GM19043 (cell line): ENCODE measurements around the gene GSG1L.

ENCODE experiments used
- ATAC-seq: cut with Tn5 transposase; IDR thresholded peaks from one replicate; pipeline ENCODE4 v1.9.1; 2021; ENCODE audit warnings: low read depth; ENCODE audit not compliant: unreplicated experiment

The GSG1L gene

DNA sequence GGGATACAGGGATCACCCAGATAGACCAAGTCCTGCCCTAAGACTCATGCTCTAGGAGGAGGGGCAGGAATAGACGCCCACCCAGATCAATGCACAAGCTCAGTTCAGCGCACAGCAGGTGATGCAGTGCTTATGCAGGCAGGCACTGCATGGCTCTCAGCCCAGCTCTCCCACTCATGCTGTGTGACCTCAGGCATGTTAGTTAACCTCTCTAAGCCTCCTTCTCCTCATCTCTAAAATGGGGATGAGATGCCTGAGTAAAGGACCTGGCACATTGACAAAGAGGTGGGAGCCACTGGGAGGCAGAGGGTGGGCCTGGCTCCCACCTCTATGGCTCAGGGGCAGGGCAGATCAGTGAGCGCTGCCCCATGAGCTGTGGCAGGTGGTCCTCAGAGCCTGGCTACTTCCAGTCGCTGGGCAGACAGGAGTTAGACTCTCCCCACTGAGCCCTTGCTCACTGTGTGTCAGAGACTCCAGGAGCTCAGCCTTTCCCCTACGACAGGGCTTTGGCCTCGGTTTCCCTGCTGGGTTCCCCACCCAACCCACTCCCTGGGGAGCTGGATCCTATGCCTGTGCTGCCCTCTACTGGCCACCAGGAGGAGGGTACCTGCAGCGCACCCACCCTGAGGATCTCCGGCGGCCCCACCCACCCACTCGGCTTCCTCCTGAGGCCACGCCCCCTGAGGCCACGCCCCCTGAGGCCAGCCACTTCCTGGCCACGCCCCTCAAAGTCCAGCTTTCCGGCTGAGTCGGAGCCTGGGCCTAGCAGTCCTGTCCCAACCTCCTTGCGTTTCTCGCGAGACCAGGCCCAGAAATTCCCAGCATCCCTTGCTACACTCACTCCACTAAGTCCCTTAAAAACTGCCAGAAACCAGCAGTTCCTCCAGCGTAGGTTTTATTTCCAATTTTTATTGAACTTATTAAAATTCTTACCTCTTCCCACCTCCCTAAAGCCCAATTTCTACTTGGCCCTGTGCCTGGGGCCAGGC is 196.1 kb downstream of the GSG1L start:
- ATAC-seq = no peak

DNA sequence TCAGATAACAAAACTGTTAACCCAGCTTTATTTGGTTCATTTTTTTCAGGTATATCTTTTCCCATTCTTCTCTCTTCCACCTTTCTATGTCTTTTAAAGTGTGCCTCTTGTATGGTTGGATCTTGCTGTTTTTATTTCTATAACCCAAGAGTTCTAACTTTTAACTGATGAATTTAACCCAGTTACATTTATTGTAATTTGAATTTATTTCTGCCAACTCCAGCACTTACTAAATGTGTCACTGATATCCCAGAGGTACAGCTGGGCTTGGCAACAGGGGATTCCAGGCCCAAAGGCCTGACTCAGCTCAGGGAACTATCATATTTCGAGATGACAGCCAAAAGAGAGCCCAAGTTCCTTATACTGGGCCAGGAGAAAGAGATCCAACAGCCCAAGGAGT is 200.1 kb downstream of the GSG1L start:
- no peak for ATAC-seq

DNA sequence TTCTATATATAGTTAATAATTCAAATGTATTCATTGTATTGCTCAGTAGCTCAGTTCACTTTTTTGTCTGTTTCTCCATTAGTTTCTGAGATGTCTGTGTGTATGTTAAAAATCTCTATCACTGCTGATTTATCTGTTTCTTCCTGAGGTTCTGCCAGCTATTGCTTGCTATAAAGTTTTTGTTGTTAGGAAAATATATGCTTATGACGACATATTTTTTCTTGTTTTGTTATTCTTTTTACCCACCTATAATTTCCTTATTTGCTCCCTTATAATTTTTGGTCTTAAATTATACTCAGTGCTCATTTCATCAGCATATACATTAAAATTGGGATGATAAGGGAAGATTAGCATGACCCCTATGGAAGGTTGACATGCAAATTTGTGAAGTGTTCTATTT is 200.6 kb downstream of the GSG1L start:
- no peak for ATAC-seq

DNA sequence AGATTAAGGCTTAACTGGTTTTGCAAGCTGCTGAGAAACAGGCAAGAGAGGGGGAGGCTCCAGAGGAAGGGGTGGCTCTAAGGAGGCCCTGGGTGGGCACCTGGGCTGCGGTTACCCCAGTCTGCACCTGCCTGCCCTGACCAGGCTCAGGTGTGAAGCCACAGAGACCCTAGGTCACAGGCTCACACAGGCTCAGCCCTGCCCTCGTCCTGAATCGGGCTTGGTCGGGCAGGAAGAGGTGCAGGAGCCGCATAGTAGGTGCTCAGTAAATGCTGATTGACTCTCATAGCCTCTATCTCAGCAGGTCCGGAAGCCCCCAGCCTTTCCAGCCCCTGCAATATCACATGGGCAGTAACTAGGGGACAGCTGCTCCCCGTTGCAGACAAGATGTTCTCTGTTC is 203.4 kb downstream of the GSG1L start:
- ATAC-seq = no peak

DNA sequence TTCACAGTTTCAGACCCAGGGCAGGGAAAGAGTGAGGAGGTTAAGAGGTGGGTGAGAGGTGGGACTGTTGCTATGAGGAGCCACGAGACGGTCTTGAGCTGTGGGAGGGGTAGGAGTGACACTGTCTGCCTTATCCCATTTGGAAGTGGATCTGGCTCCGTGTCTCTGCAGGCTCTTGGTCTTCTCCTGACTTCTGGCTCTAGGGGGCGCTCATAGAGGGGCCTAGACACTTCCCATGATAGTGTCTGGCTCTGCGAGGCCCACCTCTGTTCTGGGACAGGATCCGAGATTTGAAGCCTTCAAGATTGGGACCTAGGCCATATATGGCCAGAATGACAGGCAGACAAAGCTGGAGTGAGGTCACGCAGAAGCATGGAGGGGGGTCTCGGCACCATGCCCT is 204.5 kb downstream of the GSG1L start:
- ATAC-seq = no peak

DNA sequence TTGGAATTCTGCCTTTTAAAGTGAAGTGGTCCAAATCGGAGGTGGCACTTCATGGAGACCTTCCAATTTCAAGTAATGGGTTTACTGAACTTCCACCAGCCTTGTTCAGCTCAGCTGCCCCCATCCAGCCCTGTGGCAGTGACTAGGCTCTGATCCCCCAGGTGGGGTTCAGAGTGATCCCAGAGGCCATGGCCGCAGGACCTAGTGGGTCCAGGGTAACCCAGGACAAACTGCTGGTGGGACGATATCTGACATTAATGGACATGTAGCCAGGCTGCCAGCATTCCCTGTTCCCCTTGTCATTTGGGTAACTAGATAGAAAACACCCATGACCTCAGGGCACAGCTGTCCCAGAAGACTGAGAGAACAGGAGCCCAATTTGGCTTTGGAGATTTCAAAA is 209.9 kb downstream of the GSG1L start:
- no peak for ATAC-seq

DNA sequence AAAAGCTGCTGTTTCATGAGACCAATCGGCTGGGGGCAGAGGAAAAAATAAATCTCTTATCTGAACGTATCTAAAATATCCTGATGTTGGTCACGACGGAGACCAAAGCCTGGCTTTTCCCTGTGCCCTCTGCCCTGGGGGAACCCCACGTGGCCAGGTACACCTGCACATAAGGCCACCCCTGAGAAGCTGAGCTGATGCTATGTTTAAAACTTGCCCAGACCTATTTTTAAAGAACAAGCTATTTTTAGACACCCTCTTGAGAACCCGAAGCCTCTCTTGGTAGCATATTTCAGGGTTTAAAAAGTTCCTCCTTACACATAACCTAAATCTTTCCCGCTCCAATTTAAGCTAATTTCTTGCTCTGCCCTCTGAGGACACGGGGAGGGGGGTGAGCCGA is 210.4 kb downstream of the GSG1L start:
- ATAC-seq = no peak

DNA sequence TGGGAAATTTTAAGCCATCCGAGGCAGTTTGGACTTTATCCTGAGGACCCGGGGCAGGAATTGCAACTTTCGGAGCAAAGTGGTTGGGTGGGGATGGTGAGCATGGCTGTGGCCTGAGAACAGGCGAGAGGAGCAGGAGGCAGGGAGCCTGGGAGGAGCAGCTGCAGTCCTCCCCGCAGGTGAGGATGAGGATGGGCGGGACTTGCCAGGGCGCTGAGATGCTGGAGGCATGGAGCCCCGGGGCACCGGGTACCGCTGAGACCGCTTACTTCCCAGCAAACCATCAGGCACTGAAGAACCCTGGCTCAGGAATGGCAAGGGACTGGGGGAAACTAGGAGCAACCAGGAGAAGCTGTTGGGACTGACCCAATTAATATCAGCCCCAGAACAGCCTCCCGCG is 210.8 kb downstream of the GSG1L start:
- no peak for ATAC-seq

DNA sequence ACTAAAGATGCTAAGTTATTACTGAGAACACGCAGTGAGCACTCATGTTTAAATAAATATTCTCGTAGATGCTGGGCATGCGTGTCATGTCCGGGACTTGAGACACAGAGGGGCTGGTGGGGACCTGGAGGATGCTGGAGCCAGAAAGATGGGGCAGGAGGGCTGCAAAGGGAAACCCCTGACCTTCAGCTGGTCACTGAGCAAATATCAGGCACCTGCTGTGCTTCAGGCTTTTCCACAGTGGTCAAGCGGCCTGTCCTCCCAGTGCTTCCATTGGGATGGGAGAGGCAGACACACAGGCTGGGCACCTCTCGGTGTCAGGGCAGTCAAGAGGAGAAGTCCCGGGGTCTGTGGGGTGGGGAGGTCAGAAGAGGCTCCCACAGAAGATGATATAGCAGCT is 211.4 kb downstream of the GSG1L start:
- ATAC-seq = no peak

DNA sequence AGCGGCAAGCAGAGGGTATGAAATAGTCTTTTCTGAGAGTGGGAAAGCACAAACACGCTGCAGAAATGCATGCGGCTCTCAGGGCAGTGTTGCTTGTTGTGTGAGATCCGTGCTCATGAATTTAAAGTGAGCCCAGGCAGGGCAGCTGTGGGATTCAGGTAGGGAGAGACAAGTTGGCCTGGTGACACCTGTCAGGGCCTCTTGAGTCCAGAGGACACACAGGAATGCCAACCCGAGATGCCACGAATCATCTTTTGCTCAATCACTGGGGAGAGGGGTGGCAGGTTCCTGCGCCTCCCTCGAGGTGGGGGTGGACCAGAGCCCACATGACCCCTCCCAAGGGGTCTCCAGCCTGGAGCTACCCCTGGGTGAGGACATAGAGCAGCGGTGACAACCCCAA is 211.9 kb downstream of the GSG1L start:
- no peak for ATAC-seq

DNA sequence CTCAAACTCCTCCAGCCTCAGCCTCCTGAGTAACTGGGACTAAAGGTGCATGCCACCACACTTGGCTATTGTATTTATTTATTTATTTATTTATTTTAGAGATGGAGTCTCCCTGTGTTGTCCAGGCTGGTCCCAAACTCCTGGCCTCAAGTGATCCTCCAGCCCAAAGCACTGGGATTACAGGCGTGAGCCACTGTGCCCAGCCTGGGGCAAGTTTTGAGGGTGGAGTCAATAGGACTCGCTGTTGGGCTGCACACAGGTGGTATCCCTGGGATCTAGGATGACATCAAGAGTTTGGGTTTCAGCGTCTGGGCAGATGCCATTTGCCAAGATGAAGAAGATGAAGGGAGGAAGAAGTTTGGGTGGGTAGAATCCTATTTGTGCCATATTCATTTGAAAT is 213.9 kb downstream of the GSG1L start:
- ATAC-seq = no peak

DNA sequence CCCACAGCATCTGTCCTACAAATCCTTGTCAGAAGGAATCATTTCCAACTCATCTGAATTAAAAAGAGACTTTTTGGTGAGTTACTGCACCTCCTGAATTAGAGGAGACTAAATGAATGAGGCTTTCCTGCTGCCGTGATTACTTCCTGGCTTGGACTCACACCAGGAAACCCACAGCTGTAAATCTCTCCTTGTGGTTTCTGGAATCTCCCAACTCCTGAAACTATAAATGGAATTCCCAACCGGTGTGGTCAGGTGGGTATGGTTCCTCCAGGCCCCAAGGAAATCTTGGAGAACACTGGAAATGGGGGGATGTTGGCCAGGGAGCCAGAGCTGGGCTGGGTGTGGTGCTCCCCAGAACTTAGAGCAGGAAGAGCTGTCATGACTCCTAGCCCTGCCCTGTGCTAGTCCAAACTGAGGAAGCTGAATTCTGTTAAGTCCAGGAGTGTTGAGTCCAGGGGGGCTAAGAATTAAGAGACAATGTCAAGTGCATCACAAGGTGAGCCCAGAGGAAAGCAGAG is 216.4 kb downstream of the GSG1L start:
- ATAC-seq = no peak

DNA sequence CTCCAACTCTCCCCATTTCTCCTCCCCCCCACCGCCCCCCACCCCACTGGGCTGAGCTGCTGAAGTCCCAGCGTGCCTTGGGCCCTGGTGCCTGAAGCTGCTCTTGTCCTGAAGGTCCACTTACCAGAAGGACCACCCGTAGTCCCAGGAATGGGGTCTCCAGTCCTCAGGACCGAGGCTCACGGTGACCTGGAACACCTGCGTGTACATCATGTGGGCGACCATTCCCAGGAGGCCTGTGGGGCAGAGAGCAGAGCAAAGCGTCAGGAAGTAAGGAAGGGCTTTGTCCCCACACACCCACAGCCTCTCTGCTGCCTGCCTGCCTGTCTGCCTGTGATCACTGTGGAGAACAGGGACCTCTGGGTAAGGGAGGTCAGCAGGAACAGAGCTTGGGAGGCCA is 218.7 kb downstream of the GSG1L start:
- no peak for ATAC-seq

DNA sequence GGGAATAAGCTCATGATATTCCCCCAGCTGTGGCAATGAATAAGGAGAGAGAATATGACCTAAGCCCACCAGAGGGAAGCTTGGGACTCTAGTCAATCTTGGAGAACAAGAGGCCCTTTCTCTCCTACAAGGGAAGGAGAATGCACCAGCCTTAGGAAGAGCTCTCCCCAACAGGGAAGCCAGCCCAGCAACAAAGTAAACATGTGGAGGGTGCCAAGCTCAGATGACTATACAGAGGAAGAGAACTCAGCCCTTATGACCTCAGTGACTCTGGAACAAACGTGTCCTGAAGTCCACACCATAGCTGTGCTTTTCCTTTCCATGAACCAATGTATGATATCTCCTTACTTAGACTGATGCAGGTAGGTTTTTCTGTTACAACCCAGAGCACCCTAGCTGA is 219.7 kb downstream of the GSG1L start:
- no peak for ATAC-seq

DNA sequence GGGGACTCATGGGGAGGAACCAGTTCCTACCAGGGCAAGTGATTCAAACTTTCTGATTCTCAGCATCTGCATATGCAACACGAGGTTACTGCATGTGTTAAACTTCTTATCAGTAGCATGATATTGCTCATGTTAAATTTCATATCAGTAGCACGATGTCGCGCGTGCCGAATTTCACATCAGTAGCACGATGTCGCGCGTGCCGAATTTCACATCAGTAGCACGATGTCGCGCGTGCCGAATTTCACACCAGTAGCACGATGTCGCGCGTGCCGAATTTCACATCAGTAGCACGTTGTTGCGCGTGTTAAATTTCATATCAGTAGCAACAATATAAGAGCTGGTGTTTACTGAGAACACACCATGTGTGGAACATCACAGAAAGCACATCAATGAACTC is 221.6 kb downstream of the GSG1L start:
- ATAC-seq = no peak

DNA sequence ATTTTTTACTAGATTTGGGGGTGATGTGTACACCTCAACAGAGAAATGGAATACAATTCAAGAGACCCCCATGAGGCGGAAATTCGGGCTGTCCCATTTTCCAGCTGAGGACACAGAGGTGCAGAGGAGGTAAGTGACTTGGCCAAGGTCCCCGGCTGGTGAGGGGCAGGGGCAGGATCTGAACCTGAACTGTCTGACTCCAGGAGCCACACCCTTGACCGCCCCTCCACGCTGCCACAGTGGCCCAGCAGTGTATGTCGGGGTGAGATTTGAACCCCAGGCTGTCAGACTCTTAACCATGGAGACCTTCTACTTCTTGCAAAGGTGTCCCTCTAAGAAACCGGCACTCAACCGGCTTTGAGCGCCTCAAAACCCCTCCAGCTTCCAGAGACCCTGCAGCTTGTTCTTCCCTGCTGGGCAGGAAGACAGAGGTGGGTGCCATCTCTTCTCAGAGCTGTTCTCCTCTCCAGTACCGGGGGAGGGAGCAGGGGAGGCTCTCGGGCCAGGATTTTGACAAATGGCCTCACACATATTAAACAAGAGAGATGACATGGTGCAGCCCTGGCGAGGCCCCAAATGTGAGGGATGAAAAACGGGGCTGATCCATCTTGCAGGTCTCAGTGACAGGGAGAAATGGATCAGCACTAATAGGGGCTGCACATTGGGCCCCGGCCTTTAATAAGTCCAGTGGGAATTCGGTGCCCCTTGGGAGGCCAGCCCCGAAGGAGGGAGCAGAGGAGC is 222.3 kb downstream of the GSG1L start:
- no peak for ATAC-seq

DNA sequence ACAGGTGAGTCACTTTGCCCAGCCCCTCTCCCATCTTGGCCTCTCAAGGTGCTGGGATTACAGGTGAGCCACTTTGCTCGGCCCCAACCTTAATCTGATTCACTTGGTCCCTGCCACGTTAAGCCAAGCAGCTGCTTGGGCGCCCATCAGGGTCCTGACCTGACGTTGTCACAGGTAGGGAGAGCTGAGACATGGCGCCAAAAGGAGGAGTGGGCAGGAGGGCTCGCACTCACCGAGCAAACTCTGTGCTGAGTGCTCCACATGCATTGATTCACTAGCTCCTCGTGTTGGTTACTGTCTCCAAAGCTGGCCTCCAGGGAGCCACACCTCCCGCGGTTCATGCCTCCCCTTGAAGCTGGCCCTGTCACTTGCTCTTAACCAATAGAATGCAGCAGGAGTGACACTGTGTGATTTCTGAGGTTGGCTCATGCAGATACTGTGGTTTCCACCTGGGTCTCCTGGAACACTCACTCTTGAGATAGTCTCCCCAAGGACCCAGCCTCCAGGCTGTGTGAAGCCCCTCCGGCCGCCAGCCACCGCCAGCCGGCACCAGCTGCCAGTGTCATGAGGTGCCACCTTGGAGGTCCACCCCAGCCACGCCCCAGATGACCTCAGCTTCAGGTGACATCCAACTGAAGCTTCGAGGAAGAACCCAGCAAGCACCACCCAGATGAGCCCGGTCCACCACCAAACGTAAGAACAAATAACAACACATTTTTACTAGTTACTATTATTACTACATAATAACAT is 223.0 kb downstream of the GSG1L start:
- no peak for ATAC-seq

DNA sequence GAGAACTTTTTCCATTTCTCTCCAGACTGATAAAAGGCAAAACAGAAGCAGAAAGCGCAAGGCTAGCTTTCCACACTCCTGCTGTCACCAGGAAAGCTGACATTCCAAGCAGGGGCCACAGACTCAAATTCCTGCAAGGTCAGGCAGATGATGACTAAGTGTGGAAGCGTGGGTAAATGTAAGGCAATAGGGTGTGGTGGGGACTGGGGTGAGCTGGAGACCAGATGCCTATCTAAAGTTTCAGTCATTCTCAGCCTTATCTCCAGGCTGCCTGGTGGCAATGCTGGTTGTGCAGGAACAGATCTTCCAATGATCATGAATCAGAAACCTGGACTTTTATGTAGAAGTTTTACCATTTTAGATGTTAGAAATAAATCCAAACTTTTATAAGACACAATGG is 224.1 kb downstream of the GSG1L start:
- no peak for ATAC-seq

DNA sequence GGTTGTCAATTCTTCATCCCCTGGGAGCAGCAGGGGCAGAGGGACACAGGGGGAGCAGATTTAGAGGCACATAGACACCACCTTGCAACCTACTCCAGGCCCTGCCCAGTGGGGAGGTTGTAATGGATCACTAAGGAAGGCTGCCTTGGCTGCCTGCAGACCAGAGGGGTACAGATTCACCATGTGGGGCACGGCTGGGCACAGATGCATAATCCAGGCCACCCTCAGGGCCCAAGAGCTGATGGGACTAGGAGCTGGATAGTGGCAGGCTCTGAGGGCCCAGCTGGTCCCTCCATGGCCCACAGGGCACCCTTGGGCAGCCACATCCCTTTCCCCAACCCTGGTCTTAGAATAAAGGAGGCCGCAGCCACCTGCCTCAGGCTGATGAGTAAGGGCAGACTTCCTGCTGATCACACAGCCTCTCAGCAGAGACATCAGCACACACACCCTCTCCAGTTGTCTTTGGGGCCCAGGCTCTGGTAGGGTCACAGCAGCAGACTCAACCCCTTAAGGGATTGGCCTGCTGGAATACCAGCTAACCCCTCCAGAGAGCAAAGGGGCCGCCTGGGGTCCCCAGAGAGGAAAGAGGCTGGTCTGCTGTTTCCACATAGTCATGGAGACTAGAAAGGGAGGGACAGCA is 224.9 kb downstream of the GSG1L start:
- ATAC-seq = no peak

DNA sequence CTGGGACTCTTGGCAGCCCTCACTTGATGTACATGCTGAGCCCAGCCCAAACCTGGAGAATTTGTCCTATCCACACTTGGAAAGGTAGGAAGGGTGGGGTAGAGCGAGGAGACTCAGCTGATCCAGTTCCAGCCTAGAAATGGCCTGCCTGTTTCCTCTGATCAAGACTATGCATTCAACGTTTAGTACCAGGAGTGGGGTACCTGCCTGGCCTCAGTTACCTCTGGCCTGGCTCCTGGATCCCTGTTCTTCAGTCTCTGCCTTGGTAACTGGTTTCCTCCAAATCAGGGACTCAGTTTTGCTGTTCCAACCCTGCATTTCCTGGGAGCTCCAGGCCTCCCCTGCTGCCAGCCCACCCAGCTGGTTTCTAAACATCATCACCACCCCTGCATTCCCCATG is 233.5 kb downstream of the GSG1L start:
- no peak for ATAC-seq
